Chondrocyte (in vitro differentiated cells): ENCODE results near the gene SULT1A2. TPM values are rescaled to one million over a fixed set of nuclear protein-coding genes. Genes with fewer than 3 reads are reported as not detected.
A peak's percentile ranks its signal among the peaks of the same experiment; 100 is the strongest.
"Not testable (repeated sequence)": the region's sequence is repeated elsewhere in the genome, so short reads cannot be mapped to it uniquely, and the experiment has no call there.

Experiments
- DNase-seq: peaks from one replicate; pipeline ENCODE4 v3.0.0; 2021; ENCODE audit warnings: mixed read lengths, low spot score
- H3K27ac Mint-ChIP-seq: one replicate; pipeline ENCODE4 v1.8.0; 2021; ENCODE audit warnings: mild to moderate bottlenecking, moderate library complexity, mixed read lengths; ENCODE audit not compliant: unreplicated experiment
- H3K27me3 Mint-ChIP-seq: 2 replicates; pipeline ENCODE4 v1.8.0; 2021; ENCODE audit warnings: low read depth, mixed read lengths
- H3K36me3 Mint-ChIP-seq: 2 replicates; pipeline ENCODE4 v1.8.0; 2021; ENCODE audit warnings: low read depth, mixed read lengths
- H3K4me1 Mint-ChIP-seq: 2 replicates; pipeline ENCODE4 v1.8.0; 2021; ENCODE audit warnings: low read depth, mild to moderate bottlenecking, mixed read lengths
- H3K4me3 Mint-ChIP-seq: one replicate; pipeline ENCODE4 v1.8.0; 2021; ENCODE audit warnings: mild to moderate bottlenecking, moderate library complexity, mixed read lengths; ENCODE audit not compliant: unreplicated experiment
- H3K9me3 Mint-ChIP-seq: 2 replicates; pipeline ENCODE4 v1.8.0; 2021; ENCODE audit warnings: low read depth, mixed read lengths
- long read RNA-seq: library from polyadenylated mRNA; stranded (forward); transcript quantifications from one replicate; pipeline ENCODE4 v2.0.0, GENCODE V29; 2021
- total RNA-seq: library from RNA; stranded (reverse); gene quantifications from 3 replicates; pipeline ENCODE4 v1.2.1, GENCODE V29; 2021
- TF ChIP-seq, protein P1 (sequence below): fragments of 200-600 bp; sonication (generic); IDR thresholded peaks from 2 replicates; pipeline ENCODE4 v1.5.0; 2021; ENCODE audit warnings: antibody characterized with exemption, mild to moderate bottlenecking, moderate library complexity

SULT1A2 gene
- not detected in 3 replicates for total RNA-seq
- long read RNA-seq, result 0 reads

GRCh38 chr16:28596840-28597691, at the start of gene SULT1A2:
SULT1A2 (minus strand) TSS chr16:28597050; CDS start chr16:28595930, 1,120 bp downstream.
- no peak within 1 kb of the TSS for H3K4me3 Mint-ChIP-seq
- peaks cover 3% of the 10 kb centered on the region for H3K36me3 Mint-ChIP-seq
- DNase-seq, result peak; percentile 56
- H3K27me3 Mint-ChIP-seq, result no peaks in the 10 kb centered on the region
- H3K27ac Mint-ChIP-seq, result peak within 1 kb of the TSS; percentile 36
- H3K4me1 Mint-ChIP-seq, result peaks cover 6% of the 10 kb centered on the region
- no peaks in the 10 kb centered on the region for H3K9me3 Mint-ChIP-seq
- TF ChIP-seq, protein P1, sequence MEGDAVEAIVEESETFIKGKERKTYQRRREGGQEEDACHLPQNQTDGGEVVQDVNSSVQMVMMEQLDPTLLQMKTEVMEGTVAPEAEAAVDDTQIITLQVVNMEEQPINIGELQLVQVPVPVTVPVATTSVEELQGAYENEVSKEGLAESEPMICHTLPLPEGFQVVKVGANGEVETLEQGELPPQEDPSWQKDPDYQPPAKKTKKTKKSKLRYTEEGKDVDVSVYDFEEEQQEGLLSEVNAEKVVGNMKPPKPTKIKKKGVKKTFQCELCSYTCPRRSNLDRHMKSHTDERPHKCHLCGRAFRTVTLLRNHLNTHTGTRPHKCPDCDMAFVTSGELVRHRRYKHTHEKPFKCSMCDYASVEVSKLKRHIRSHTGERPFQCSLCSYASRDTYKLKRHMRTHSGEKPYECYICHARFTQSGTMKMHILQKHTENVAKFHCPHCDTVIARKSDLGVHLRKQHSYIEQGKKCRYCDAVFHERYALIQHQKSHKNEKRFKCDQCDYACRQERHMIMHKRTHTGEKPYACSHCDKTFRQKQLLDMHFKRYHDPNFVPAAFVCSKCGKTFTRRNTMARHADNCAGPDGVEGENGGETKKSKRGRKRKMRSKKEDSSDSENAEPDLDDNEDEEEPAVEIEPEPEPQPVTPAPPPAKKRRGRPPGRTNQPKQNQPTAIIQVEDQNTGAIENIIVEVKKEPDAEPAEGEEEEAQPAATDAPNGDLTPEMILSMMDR, result no peak

DNA sequence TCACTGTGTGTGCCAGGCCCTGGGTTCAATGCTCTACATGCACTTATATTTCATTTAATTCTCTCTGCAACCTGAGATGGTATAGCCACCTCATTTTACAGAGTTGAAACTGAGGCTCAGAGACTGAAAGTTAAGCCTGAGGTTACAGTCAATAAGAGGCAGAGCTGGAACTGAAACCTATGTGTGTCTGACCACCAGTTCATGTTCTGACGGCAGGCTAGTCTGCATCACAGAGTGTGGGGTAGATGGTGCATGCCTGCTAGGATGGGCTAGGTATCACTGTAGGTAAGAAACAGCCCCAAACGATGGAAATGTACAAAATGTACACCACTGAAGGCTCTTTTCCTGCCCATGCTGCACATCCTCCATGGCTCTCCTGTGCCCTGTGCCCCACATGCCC, 43.1 kb upstream of the SULT1A2 start:
- peaks cover 11% of the 10 kb centered on the region for H3K4me1 Mint-ChIP-seq

GRCh38 chr16:28638359-28638758, 41.5 kb upstream of the SULT1A2 start:
- H3K4me3 Mint-ChIP-seq, H3K9me3 Mint-ChIP-seq, H3K36me3 Mint-ChIP-seq, DNase-seq, H3K27ac Mint-ChIP-seq, H3K27me3 Mint-ChIP-seq: not testable (repeated sequence)
- H3K4me1 Mint-ChIP-seq, result peaks cover 11% of the 10 kb centered on the region

More for the DNA sequence above, 43.1 kb upstream of the SULT1A2 start:
- H3K27me3 Mint-ChIP-seq, H3K27ac Mint-ChIP-seq, DNase-seq, H3K4me3 Mint-ChIP-seq, H3K36me3 Mint-ChIP-seq, H3K9me3 Mint-ChIP-seq: not testable (repeated sequence)

- H3K4me1 Mint-ChIP-seq, result peaks cover 11% of the 10 kb centered on the region
- H3K9me3 Mint-ChIP-seq, H3K4me3 Mint-ChIP-seq, H3K27me3 Mint-ChIP-seq, DNase-seq, H3K36me3 Mint-ChIP-seq: not testable (repeated sequence)
- peak within 1 kb of the TSS; percentile 5 for H3K27ac Mint-ChIP-seq
Measured at GRCh38 chr16:28637765-28638164, 40.9 kb upstream of the SULT1A2 start, which contains the start of gene NPIPB8. NPIPB8 (plus strand) TSS chr16:28638065; CDS start chr16:28638361, 296 bp downstream.

- H3K27ac Mint-ChIP-seq, result peak overlapping the region; percentile 78
- H3K9me3 Mint-ChIP-seq, H3K36me3 Mint-ChIP-seq, H3K27me3 Mint-ChIP-seq, H3K4me3 Mint-ChIP-seq, DNase-seq: not testable (repeated sequence)
- peaks cover 11% of the 10 kb centered on the region for H3K4me1 Mint-ChIP-seq
Measured at GRCh38 chr16:28636093-28636823, 39.4 kb upstream of the SULT1A2 start.

GRCh38 chr16:28630905-28631304, 34.1 kb upstream of the SULT1A2 start:
- DNase-seq, H3K4me3 Mint-ChIP-seq, H3K4me1 Mint-ChIP-seq, H3K9me3 Mint-ChIP-seq, H3K27me3 Mint-ChIP-seq, H3K27ac Mint-ChIP-seq, H3K36me3 Mint-ChIP-seq: not testable (repeated sequence)

- Mint-ChIP-seq H3K27ac (no peak overlapping the region), H3K4me3 (no peak overlapping the region)
- DNase-seq, result no peak
Measured at GRCh38 chr16:28623172-28623711, 26.4 kb upstream of the SULT1A2 start.

GRCh38 chr16:28622532-28623171, 25.8 kb upstream of the SULT1A2 start:
- H3K4me3 Mint-ChIP-seq, H3K27me3 Mint-ChIP-seq, DNase-seq, H3K4me1 Mint-ChIP-seq, H3K27ac Mint-ChIP-seq, H3K9me3 Mint-ChIP-seq, H3K36me3 Mint-ChIP-seq: not testable (repeated sequence)

More at GRCh38 chr16:28623172-28623711, 26.4 kb upstream of the SULT1A2 start:
- Mint-ChIP-seq H3K9me3 (peaks cover 3% of the 10 kb centered on the region), H3K36me3 (no peaks in the 10 kb centered on the region), H3K27me3 (peaks cover 6% of the 10 kb centered on the region), H3K4me1 (no peaks in the 10 kb centered on the region)
- TF ChIP-seq, protein P1, result no peak
